HG03025 (cell line): ENCODE measurements around the gene COLEC12.
"Not testable (repeated sequence)": the region's sequence is repeated elsewhere in the genome, so short reads cannot be mapped to it uniquely, and the experiment has no call there.

Source experiments
- ATAC-seq: cut with Tn5 transposase; IDR thresholded peaks from one replicate; pipeline ENCODE4 v1.9.1; 2021; ENCODE audit warnings: mild to moderate bottlenecking, moderate library complexity; ENCODE audit not compliant: unreplicated experiment, low FRiP score

The COLEC12 gene

GRCh38 chr18:332721-333510 lies 167.6 kb downstream of the COLEC12 start:
- no peak for ATAC-seq

GRCh38 chr18:332007-332406 lies 168.5 kb downstream of the COLEC12 start:
- ATAC-seq: no peak

DNA sequence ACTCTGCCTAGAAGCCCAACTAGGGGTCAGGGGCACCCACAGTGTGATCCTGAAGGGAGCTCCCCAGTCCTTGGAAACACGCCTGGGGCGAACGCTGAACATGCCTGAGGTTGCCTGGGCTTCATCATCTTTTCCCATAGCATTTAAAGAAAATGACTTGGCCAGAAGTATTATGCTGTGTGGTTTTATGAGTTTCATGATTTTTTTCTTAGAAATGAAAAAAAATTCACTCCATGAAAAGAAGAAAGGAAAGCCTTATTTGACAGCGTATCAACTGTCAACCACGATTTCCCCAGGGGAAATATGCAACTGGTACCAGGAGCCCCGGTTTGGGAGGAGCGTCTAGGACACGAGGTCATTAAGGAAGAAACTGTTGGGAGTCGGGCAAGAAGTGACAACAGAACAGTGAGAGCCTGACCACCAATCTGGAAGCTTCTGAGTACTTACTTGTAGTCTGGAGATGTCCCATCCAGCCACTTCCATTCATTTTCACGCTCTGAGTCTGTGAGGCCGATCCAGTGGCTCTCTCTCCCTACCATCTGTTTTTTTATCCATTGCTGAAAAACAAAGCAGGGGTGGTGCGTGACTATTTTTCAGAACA lies 169.2 kb downstream of the COLEC12 start:
- ATAC-seq: no peak

- ATAC-seq: no peak
Observed at GRCh38 chr18:328928-329327, 171.6 kb downstream of the COLEC12 start.

DNA sequence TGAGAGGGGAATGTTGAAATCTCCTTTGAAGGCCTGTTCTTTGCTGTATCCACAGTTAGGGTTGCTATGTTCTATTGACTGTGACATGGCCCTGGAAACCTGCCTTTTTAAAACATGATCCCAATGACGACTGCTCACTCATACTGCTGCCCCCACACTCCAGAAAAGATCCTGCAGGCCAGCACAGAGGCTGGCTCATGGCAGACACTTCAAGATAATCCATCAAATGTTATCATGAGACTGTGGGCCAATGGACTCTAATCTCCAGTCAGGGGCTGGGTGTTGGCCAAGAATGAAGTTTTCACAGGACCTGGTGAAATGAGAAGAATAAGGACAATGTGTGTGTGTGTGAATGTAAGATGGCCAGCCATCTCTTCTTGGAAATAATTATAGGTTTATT lies 173.7 kb downstream of the COLEC12 start:
- no peak for ATAC-seq

GRCh38 chr18:323253-323622 lies 177.3 kb downstream of the COLEC12 start:
- no peak for ATAC-seq

DNA sequence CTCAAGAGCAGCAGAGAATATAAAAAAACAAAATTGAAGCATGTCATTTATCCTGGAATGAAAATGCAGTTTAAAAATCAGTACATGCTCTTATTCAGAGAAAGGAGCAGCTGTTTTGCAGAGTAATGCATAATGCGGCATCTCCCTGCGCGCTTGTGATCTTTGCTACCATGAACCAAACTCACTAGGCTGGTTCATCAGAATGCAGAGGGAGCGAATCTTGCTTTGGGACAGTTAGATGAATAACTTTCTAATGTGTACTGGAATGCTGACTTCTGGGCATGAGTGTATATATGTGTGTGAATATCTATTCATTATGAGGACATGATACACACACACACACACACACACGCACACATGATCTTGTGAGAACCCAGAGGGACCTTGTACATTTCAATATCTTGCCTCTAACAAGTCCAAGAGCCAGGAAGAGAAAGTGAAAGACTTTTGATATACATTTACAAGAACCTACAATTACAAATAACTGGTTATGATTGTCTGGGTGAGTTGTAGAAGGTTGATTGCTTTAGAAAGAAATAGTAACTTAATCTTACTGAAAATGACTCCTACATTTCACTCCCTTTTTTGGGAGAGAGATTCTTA lies 178.5 kb downstream of the COLEC12 start:
- no peak for ATAC-seq

- no peak for ATAC-seq
Observed at GRCh38 chr18:320155-320554, 180.3 kb downstream of the COLEC12 start.

DNA sequence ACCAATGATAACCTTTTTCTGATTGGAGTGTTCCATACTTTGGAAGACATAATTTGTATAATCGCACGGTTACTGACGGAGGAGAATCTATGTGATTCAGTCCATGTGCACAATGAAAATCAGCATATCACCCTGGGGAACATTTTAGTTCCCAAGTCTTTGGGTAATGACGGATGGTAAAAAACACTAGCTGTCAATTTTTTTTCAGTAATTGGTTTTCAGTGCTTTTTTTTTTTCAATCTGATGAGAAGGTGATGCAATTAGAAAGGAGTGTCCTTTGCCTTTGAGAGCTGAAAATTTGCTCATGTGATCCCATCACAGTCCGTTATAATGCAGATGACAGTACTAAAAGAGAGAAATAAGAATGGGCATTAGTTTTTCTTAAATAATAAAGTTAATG lies 180.8 kb downstream of the COLEC12 start:
- no peak for ATAC-seq

GRCh38 chr18:318791-319291 lies 181.7 kb downstream of the COLEC12 start:
- no peak for ATAC-seq

GRCh38 chr18:317618-318017 lies 182.9 kb downstream of the COLEC12 start:
- ATAC-seq: no peak

- no peak for ATAC-seq
Observed at GRCh38 chr18:316393-316792, 184.1 kb downstream of the COLEC12 start.

DNA sequence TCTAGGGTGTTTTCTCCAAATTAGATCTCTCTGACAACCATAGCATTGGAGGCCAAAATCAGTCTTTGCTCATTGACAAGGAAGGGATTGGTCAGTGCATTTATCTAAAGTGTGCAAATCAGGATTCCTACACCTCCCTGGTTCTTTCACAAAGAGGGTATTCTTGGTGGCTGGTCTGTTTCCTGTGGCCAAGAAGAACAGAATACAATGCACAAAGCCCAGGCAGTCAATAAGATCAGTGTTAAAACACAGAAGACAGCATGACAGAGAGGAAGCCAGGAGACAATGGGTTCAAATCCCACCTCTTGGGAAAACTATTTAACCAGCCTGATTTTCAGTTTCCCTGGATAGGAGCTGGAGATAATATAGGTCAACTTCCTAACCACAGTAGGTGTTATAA lies 186.6 kb downstream of the COLEC12 start:
- no peak for ATAC-seq

DNA sequence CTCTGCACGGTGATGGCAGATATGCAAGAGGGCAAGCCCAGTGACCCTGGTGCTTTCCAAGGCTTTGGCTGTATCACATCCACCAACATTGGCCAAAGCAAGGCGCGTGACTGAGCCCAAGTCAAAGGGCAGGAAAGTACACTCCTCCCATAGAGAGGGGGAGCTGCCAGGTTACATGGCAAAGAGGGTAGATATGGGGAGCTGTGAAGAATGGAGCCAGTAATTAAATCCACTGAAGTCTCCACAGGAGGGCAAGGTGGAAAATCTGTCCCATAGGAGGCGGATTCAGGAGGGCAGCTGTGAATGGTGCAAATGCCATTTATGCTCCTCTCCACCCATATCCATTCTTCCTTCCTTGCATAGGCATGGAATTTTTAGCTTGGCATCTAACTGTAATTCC lies 188.1 kb downstream of the COLEC12 start:
- ATAC-seq: no peak

- no peak for ATAC-seq
Observed at GRCh38 chr18:310042-310441, 190.5 kb downstream of the COLEC12 start.

DNA sequence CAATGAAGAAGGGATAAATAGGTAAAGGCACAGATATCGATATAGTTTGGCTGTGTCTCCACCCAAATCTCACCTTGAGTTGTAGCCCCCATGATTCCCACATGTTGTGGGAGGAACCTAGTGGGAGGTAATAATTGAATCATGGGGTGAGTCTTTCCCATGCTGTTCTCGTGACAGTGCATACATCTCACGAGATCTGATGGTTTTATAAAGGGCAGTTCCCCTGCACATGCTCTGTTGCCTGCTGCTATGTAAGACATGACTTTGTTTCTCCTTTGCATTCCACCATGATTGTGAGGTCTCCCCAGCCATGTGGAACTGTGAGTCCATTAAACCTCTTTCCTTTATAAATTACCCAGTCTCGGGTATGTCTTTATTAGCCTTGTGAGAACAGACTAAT lies 192.4 kb downstream of the COLEC12 start:
- ATAC-seq: not testable (repeated sequence)

DNA sequence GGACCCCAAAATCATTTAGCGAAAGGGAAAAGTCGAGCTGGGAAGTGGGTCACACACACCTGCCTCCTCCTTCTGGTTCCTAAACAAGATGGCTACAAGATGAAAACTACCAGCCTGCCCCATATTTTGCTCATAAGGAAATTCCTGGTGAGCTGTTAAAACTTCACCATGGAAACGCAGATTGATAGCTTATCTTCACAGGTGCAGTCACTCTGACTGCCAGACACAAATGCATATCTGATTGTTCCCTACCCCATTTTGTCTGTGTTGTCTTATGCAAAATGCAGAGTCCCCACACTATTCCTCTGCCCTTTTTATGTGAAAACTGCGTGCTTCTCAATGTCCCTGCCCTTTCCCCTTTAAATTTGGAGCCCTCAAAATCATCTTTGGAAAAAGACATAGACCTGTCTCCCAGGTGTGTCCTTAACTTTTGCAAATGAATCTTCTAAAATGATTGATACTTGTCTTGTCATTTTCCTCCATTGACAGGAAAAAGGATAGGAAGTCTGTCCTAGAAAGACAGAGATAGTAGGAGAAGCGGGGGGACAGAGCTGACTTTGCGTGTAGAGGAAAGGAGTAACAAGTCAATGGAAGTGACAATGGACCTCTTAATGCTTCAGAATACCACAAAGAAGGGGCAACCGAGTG lies 193.8 kb downstream of the COLEC12 start:
- no peak for ATAC-seq

DNA sequence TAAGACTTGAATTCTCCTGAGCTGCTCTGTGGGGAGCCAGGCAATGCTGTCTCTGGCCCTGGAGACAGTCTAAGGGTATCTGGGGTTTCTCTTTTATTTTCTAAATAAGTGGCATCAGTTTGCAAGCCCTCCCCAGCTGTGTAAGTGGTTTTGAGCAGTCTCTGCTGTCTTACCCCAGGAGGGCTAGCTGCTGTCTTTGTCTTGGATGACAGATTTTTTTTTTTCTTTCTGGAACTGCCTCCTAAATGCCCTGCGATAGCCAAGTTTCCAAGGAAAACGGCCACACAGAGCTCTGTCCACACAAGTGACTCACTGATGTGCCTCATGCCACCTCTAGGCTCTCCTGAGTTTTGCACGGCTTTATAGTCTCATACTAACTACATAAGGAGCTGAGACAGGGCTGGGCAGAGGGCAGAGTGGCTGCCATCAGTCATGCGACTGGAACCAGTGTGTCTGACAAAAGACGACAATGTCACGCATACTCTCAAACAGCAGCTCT lies 195.4 kb downstream of the COLEC12 start:
- ATAC-seq: no peak

- ATAC-seq: no peak
Observed at GRCh38 chr18:303607-304006, 196.9 kb downstream of the COLEC12 start.

DNA sequence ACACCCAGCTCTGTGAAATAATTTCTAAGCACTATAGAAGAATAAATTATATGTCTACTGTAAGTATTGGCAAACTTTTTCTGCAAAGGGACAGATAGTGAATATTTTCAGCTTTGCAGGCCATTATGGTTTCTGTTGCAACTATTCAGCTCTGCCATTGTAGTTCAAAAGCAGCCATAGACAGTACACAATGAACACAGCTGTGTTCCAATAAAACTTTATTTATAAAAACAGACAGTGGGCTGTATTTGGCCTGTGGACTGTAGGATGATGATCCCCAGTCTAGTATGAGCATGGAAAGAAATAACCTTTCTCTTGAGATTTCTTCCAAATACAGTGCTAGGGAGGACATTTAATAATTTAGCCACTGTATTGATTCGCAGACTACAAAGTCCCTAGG lies 197.5 kb downstream of the COLEC12 start:
- no peak for ATAC-seq

DNA sequence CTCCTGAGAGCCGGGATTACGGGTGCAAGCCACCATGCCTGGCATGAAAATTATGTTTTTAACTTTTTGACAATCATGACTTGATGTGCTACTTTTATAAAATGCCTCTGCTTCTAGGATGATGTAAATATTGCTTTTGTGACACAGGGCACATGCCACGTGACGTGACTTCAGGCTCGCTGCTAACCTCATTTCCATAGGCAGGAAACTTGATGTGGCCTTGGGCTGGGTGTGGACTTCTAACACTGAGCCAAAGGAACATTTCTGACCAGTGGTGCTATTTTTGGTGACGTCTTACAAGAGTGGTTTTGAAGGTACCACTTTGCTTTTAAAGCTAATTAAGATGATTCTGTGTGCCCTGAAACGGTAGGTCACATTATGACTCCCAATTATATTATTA lies 198.4 kb downstream of the COLEC12 start:
- no peak for ATAC-seq
